H1 (cell line): Measurements from ENCODE around the gene DHX34. TPM values are rescaled to one million over a fixed set of nuclear protein-coding genes. Genes with fewer than 3 reads are reported as not detected.
A peak's percentile ranks its signal among the peaks of the same experiment; 100 is the strongest.

ENCODE experiments used
- CTCF ChIA-PET: fragments of 300-600 bp; sonication (Branson Sonifier 250); formaldehyde crosslinking; loops from one replicate; lab custom pipeline; 2021; ENCODE audit not compliant: partially characterized antibody; lab: Charles Lee
- POLR2A ChIA-PET: fragments of 300-600 bp; sonication (Branson Sonifier 250); formaldehyde crosslinking; loops from one replicate; lab custom pipeline; 2021; ENCODE audit warnings: inconsistent platforms; ENCODE audit not compliant: partially characterized antibody; lab: Charles Lee
- DNase-seq, 2 experiments: peaks; one replicate each; pipeline versions ENCODE4 v3.0.0 to v3.0.0-alpha.2; 2010 to 2022; ENCODE audit warnings: low spot score in 2 of 2, low read depth in 1 of 2, mixed read lengths in 1 of 2
- FAIRE-seq: peaks from 2 replicates; lab custom pipeline; 2011; peaks lifted over from hg19 to GRCh38; lab: Jason Lieb, UNC
- H2AFZ ChIP-seq: 2 replicates; pipeline ENCODE4 v1.8.1; 2012; ENCODE audit warnings: low read length, inconsistent platforms
- H2AK5ac ChIP-seq: 2 replicates; pipeline ENCODE4 v1.6.1; 2013; ENCODE audit warnings: low read depth, low read length
- H2BK120ac ChIP-seq: replicated peaks from 2 replicates; pipeline ENCODE3; 2013; ENCODE audit warnings: low read depth, low read length, inconsistent platforms
- H2BK12ac ChIP-seq: 2 replicates; pipeline ENCODE4 v1.6.1; 2013; ENCODE audit warnings: low read depth, low read length
- H2BK15ac ChIP-seq: 2 replicates; pipeline ENCODE4 v1.6.1; 2013; ENCODE audit warnings: low read length
- H2BK20ac ChIP-seq: 2 replicates; pipeline ENCODE4 v1.6.1; 2013; ENCODE audit warnings: low read length
- H2BK5ac ChIP-seq: 2 replicates; pipeline ENCODE4 v1.6.1; 2013; ENCODE audit warnings: low read depth, low read length
- H3K14ac ChIP-seq: 2 replicates; pipeline ENCODE4 v1.6.1; 2013; ENCODE audit warnings: inconsistent platforms; ENCODE audit not compliant: insufficient read length
- H3K18ac ChIP-seq: 2 replicates; pipeline ENCODE4 v1.6.1; 2013; ENCODE audit warnings: low read length; ENCODE audit errors: extremely low read depth
- H3K23ac ChIP-seq: 2 replicates; pipeline ENCODE4 v1.6.1; 2013; ENCODE audit warnings: inconsistent platforms; ENCODE audit not compliant: insufficient read length
- H3K23me2 ChIP-seq: 2 replicates; pipeline ENCODE4 v1.6.1; 2013; ENCODE audit warnings: low read depth, low read length
- H3K27ac ChIP-seq: 2 replicates; pipeline ENCODE4 v1.6.1; 2011; ENCODE audit warnings: low read depth, low read length, inconsistent platforms
- H3K27me3 ChIP-seq, 4 experiments: replicated peaks in 1 of 4; 1 replicate in 1 of 4; 2 replicates in 3 of 4; pipeline versions ENCODE4 v1.6.1 to v1.8.1; 2011 to 2013; ENCODE audit warnings: low read length in 3 of 4, mild to moderate bottlenecking in 3 of 4, inconsistent platforms in 2 of 4, mixed read lengths in 2 of 4, moderate library complexity in 1 of 4; ENCODE audit not compliant: control insufficient read depth in 3 of 4, insufficient read depth in 3 of 4; ENCODE audit errors: extremely low read depth in 1 of 4
- H3K36me3 ChIP-seq, 4 experiments: 2 replicates each; pipeline versions ENCODE4 v1.6.1 to v1.8.1; 2011 to 2013; ENCODE audit warnings: mild to moderate bottlenecking in 4 of 4, low read length in 3 of 4, moderate library complexity in 2 of 4, control low read depth in 1 of 4, inconsistent platforms in 1 of 4; ENCODE audit not compliant: insufficient read depth in 4 of 4, control insufficient read depth in 2 of 4
- H3K4ac ChIP-seq: replicated peaks from 2 replicates; pipeline ENCODE3; 2013; ENCODE audit warnings: low read length, low read depth, mixed read lengths, inconsistent platforms; ENCODE audit not compliant: insufficient read length
- H3K4me1 ChIP-seq, 4 experiments: replicated peaks in 1 of 4; 1 replicate in 1 of 4; 2 replicates in 3 of 4; pipeline versions ENCODE4 v1.6.1 to v1.8.1; 2011 to 2013; ENCODE audit warnings: low read length in 3 of 4, inconsistent platforms in 2 of 4, mixed read lengths in 1 of 4; ENCODE audit not compliant: insufficient read depth in 4 of 4, control insufficient read depth in 3 of 4
- H3K4me2 ChIP-seq, 2 experiments: 2 replicates each; pipeline versions ENCODE4 v1.6.1 to v1.8.1; 2011 to 2013; ENCODE audit warnings: low read depth in 2 of 2, low read length in 2 of 2, control low read depth in 1 of 2, inconsistent platforms in 1 of 2, mild to moderate bottlenecking in 1 of 2; ENCODE audit not compliant: insufficient read depth in 1 of 2
- H3K4me3 ChIP-seq, 4 experiments: fragments of 200-600, 300-600 bp in 1 of 4; sonication (generic), shearing (Covaris generic), sonication (Bioruptor Twin) in 1 of 4; 2 replicates each; pipeline versions ENCODE4 v1.5.1 to v1.8.1; 2011 to 2016; ENCODE audit warnings: low read length in 4 of 4, low read depth in 3 of 4, control low read depth in 2 of 4, inconsistent platforms in 2 of 4, mild to moderate bottlenecking in 2 of 4, mixed read lengths in 1 of 4, moderate library complexity in 1 of 4; ENCODE audit not compliant: insufficient read depth in 2 of 4; ENCODE audit errors: extremely low read depth in 1 of 4
- H3K56ac ChIP-seq: replicated peaks from 2 replicates; pipeline ENCODE3; 2013; ENCODE audit warnings: low read depth, mild to moderate bottlenecking, mixed read lengths, low read length, inconsistent platforms; ENCODE audit not compliant: insufficient read length
- H3K79me1 ChIP-seq: 2 replicates; pipeline ENCODE4 v1.6.1; 2013; ENCODE audit warnings: low read depth, low read length, control low read depth
- H3K79me2 ChIP-seq, 2 experiments: 2 replicates each; pipeline versions ENCODE4 v1.6.1 to v1.8.1; 2012 to 2013; ENCODE audit warnings: low read length in 2 of 2, mild to moderate bottlenecking in 2 of 2, inconsistent platforms in 1 of 2; ENCODE audit not compliant: insufficient read depth in 2 of 2, control insufficient read depth in 1 of 2
- H3K9ac ChIP-seq, 4 experiments: replicated peaks in 1 of 4; 1 replicate in 1 of 4; 2 replicates in 3 of 4; pipeline versions ENCODE4 v1.6.1 to v1.8.1; 2011 to 2013; ENCODE audit warnings: low read depth in 3 of 4, low read length in 3 of 4, control low read depth in 2 of 4, mild to moderate bottlenecking in 2 of 4, moderate library complexity in 2 of 4, inconsistent platforms in 1 of 4; ENCODE audit errors: extremely low read depth in 1 of 4
- H3K9me3 ChIP-seq, 2 experiments: 2 replicates each; pipeline versions ENCODE4 v1.6.1 to v1.8.1; 2012 to 2013; ENCODE audit warnings: mild to moderate bottlenecking in 2 of 2, moderate library complexity in 2 of 2, control low read depth in 1 of 2, inconsistent platforms in 1 of 2, low read depth in 1 of 2, low read length in 1 of 2, mixed read lengths in 1 of 2; ENCODE audit not compliant: insufficient read depth in 2 of 2
- H4K20me1 ChIP-seq, 2 experiments: replicated peaks in 1 of 2; 2 replicates each; pipeline versions ENCODE3 to v1.8.1; 2011 to 2013; ENCODE audit warnings: inconsistent platforms in 2 of 2, low read length in 2 of 2, mild to moderate bottlenecking in 1 of 2; ENCODE audit not compliant: insufficient read depth in 2 of 2, control insufficient read depth in 1 of 2
- H4K5ac ChIP-seq: 2 replicates; pipeline ENCODE4 v1.6.1; 2013; ENCODE audit warnings: low read length, low read depth, mixed read lengths, inconsistent platforms; ENCODE audit not compliant: insufficient read length
- H4K8ac ChIP-seq: 2 replicates; pipeline ENCODE4 v1.8.0; 2013; ENCODE audit warnings: mild to moderate bottlenecking, moderate library complexity, low read length, inconsistent platforms; ENCODE audit not compliant: insufficient read depth; ENCODE audit errors: extremely low read depth
- H4K91ac ChIP-seq: replicated peaks from 2 replicates; pipeline ENCODE3; 2013; ENCODE audit warnings: low read length, mixed read lengths, inconsistent platforms; ENCODE audit not compliant: insufficient read length
- CEBPB ChIP-seq: IDR thresholded peaks from 2 replicates; pipeline ENCODE4 v1.6.1; 2012; ENCODE audit warnings: low read depth, low read length
- NRF1 ChIP-seq: IDR thresholded peaks from 2 replicates; pipeline ENCODE4 v1.6.1; 2011; ENCODE audit warnings: mild to moderate bottlenecking, low read depth, low read length, improper control_type of control experiment
- WGBS, 2 experiments: shearing (Covaris generic) in 1 of 2; methylation state at CpG; one replicate each; pipeline versions ENCODE4 v1.1.6 to v1.1.7; 2013 to 2015; ENCODE audit warnings: low lambda C conversion rate in 2 of 2, mixed read lengths in 2 of 2, inconsistent platforms in 1 of 2, low coverage in 1 of 2, missing lambda C conversion rate in 1 of 2; ENCODE audit not compliant: insufficient replicate concordance in 2 of 2, insufficient coverage in 1 of 2, insufficient read length in 1 of 2; ENCODE audit errors: extremely low coverage in 1 of 2, missing lambda C conversion rate in 1 of 2; 5-methylcytosine and 5-hydroxymethylcytosine counted together
- polyA plus RNA-seq, 7 experiments: library from polyadenylated mRNA; depleted of rRNA in 3 of 7; stranded (reverse) in 5 of 7; unstranded in 2 of 7; fragments of >200 nt in 5 of 7; fragments of 200-250 nt in 2 of 7; gene quantifications; 1 replicate in 5 of 7; 2 replicates in 1 of 7; 4 replicates in 1 of 7; pipeline versions ENCODE4 v1.2.1 to v1.2.3, GENCODE V29; 2011 to 2013; ENCODE audit warnings: missing spikeins in 2 of 7, mixed read lengths in 2 of 7
- total RNA-seq: library from RNA; stranded (reverse); fragmentation: NEBNext Ultra II Directional; extraction: Animal tissue kit (Norgen Biotek cat#: 25700); gene quantifications from 2 replicates; pipeline ENCODE4 v1.2.1, GENCODE V29; 2021

Gene DHX34
- total and polyA plus RNA-seq, 2 of the 8 experiments (the other 6 are each of a cell fraction or from before 2014, with no cell fraction given): 17.5 to 24.3 TPM

- Histone ChIP-seq H2AK5ac (no peak overlapping the region), H3K4me3 (no peak overlapping the region), H2AFZ (no peak overlapping the region), H3K23ac (no peak overlapping the region), H3K9me3 (no peaks in the 10 kb centered on the region), H2BK20ac (no peak overlapping the region), H4K8ac (peak overlapping the region; percentile 25; the same call in 1 of the 2 replicates), H3K18ac (no peak overlapping the region), H2BK15ac (no peak overlapping the region), H3K56ac (no peak overlapping the region), H2BK5ac (no peak overlapping the region), H3K14ac (no peak overlapping the region), H3K23me2 (no peaks in the 10 kb centered on the region), H3K4me2 (no peak overlapping the region), H3K9ac (no peak overlapping the region), H3K79me1 (no peaks in the 10 kb centered on the region)
- DNase-seq: no peak
- FAIRE-seq: no peak
- peak; percentile 30; the same call in 1 of the 2 replicates for TF ChIP-seq CEBPB
- TF ChIP-seq NRF1: no peak
- TF ChIP-seq, all 59 proteins: peak for 1
- ChIA-PET CTCF (interaction anchor here (1.0 to 4.7 kb wide), 4 partner anchors 8 to 366 kb away, joined by 3 to 19 read pairs (median 4); partner anchors contain the start of gene DHX34), POLR2A (no interaction called here)
- Histone ChIP-seq H2BK12ac (no peak overlapping the region), H4K5ac (no peak overlapping the region), H2BK120ac (no peak overlapping the region), H3K79me2 (no peaks in the 10 kb centered on the region), H4K20me1 (no peaks in the 10 kb centered on the region), H3K36me3 (no peaks in the 10 kb centered on the region), H3K4me1 (peaks cover 0 to 3% (median 0%) of the 10 kb centered on the region in 4 experiments; a peak in 1 of 7 replicates), H3K27ac (no peak overlapping the region), H3K27me3 (no peaks in the 10 kb centered on the region), H3K4ac (no peak overlapping the region), H4K91ac (no peak overlapping the region)
- WGBS, 2 experiments: 94% methylated on average over 19 of the region's 29 CpGs; no CpG with 5 or more reads in 1 of the 2 experiments
These were observed 8.5 kb upstream of the DHX34 start for GRCh38 chr19:47340477-47341208.
